H1 (cell line): ENCODE data around the gene SH3PXD2B. TPM values are rescaled to one million over a fixed set of nuclear protein-coding genes. Genes with fewer than 3 reads are reported as not detected.

Experiments
- ASH2L ChIP-seq: fragments of 200-600, 300-600 bp; sonication (generic); IDR thresholded peaks from one replicate; pipeline ENCODE4 v1.7.1; 2017; ENCODE audit warnings: low read length
- CHD7 ChIP-seq: fragments of 300-600 bp; sonication (generic); IDR thresholded peaks from 2 replicates; pipeline ENCODE4 v1.7.1; 2012; ENCODE audit warnings: low read length, moderate library complexity, mild to moderate bottlenecking, inconsistent platforms; ENCODE audit not compliant: insufficient replicate concordance
- CTBP2 ChIP-seq: IDR thresholded peaks from 2 replicates; pipeline ENCODE4 v1.7.0; 2011; ENCODE audit warnings: borderline replicate concordance, mild to moderate bottlenecking, moderate library complexity, mixed read lengths, low read length; ENCODE audit not compliant: insufficient read depth, insufficient read length
- NRF1 ChIP-seq: IDR thresholded peaks from 2 replicates; pipeline ENCODE4 v1.6.1; 2011; ENCODE audit warnings: mild to moderate bottlenecking, low read depth, low read length, improper control_type of control experiment
- RBBP5 ChIP-seq: IDR thresholded peaks from 2 replicates; pipeline ENCODE4 v1.7.1; 2012; ENCODE audit warnings: low read depth, mild to moderate bottlenecking, inconsistent platforms, low read length, moderate library complexity, borderline replicate concordance
- polyA plus RNA-seq, 7 experiments: library from polyadenylated mRNA; depleted of rRNA in 3 of 7; stranded (reverse) in 5 of 7; unstranded in 2 of 7; fragments of >200 nt in 5 of 7; fragments of 200-250 nt in 2 of 7; gene quantifications; 1 replicate in 5 of 7; 2 replicates in 1 of 7; 4 replicates in 1 of 7; pipeline versions ENCODE4 v1.2.1 to v1.2.3, GENCODE V29; 2011 to 2013; ENCODE audit warnings: missing spikeins in 2 of 7, mixed read lengths in 2 of 7
- total RNA-seq: library from RNA; stranded (reverse); fragmentation: NEBNext Ultra II Directional; extraction: Animal tissue kit (Norgen Biotek cat#: 25700); gene quantifications from 2 replicates; pipeline ENCODE4 v1.2.1, GENCODE V29; 2021

SH3PXD2B gene
- total and polyA plus RNA-seq, 2 of the 8 experiments (the other 6 are each of a cell fraction or from before 2014, with no cell fraction given) = 32.9 to 72.9 TPM

- no peak for TF ChIP-seq CHD7
- TF ChIP-seq CTBP2 = no peak
- TF ChIP-seq RBBP5 = no peak
- TF ChIP-seq ASH2L = no peak
- TF ChIP-seq NRF1 = no peak
Observed at GRCh38 chr5:172345881-172346280, 108.4 kb downstream of the SH3PXD2B start (continued).
